H9 (cell line): ENCODE data around the gene LPIN2. TPM values are rescaled to one million over a fixed set of nuclear protein-coding genes. Genes with fewer than 3 reads are reported as not detected.

Experiments
- DNase-seq: peaks from one replicate; pipeline ENCODE4 v3.0.0-alpha.2; 2017
- H2AFZ ChIP-seq: one replicate; pipeline ENCODE4 v1.6.1; 2013; ENCODE audit warnings: mild to moderate bottlenecking, low read length, control low read depth, moderate library complexity
- H2AK5ac ChIP-seq: 2 replicates; pipeline ENCODE4 v1.6.1; 2013; ENCODE audit warnings: low read length, control low read depth, mixed read lengths; ENCODE audit not compliant: insufficient read length
- H2BK120ac ChIP-seq: one replicate; pipeline ENCODE4 v1.6.1; 2013; ENCODE audit warnings: low read depth, mild to moderate bottlenecking, low read length, control low read depth, inconsistent platforms; ENCODE audit not compliant: poor library complexity, severe bottlenecking
- H2BK12ac ChIP-seq: 2 replicates; pipeline ENCODE4 v1.6.1; 2013; ENCODE audit warnings: low read length, control low read depth, mixed read lengths, low read depth; ENCODE audit not compliant: insufficient read length
- H2BK15ac ChIP-seq: 2 replicates; pipeline ENCODE4 v1.6.1; 2013; ENCODE audit warnings: low read depth, low read length, control low read depth
- H2BK20ac ChIP-seq: one replicate; pipeline ENCODE4 v1.6.1; 2013; ENCODE audit warnings: low read depth, mild to moderate bottlenecking, low read length, control low read depth, inconsistent platforms; ENCODE audit not compliant: poor library complexity, severe bottlenecking
- H2BK5ac ChIP-seq: 2 replicates; pipeline ENCODE4 v1.6.1; 2013; ENCODE audit warnings: low read length, control low read depth, mixed read lengths; ENCODE audit not compliant: insufficient read length
- H3K14ac ChIP-seq: 2 replicates; pipeline ENCODE4 v1.6.1; 2013; ENCODE audit warnings: low read length, control low read depth; ENCODE audit not compliant: insufficient read depth
- H3K18ac ChIP-seq: 2 replicates; pipeline ENCODE4 v1.6.1; 2013; ENCODE audit warnings: low read depth, mild to moderate bottlenecking, mixed read lengths, low read length, control low read depth; ENCODE audit not compliant: insufficient read length
- H3K23ac ChIP-seq: 2 replicates; pipeline ENCODE4 v1.6.1; 2013; ENCODE audit warnings: low read length, control low read depth, mixed read lengths, low read depth; ENCODE audit not compliant: insufficient read length
- H3K23me2 ChIP-seq: 2 replicates; pipeline ENCODE4 v1.6.1; 2013; ENCODE audit warnings: low read depth, mild to moderate bottlenecking, mixed read lengths, low read length, control low read depth; ENCODE audit not compliant: insufficient read length, poor library complexity, severe bottlenecking
- H3K27ac ChIP-seq: 2 replicates; pipeline ENCODE4 v1.5.1; 2013; ENCODE audit warnings: low read length, control low read depth, mixed read lengths, low read depth; ENCODE audit not compliant: insufficient read length
- H3K27me3 ChIP-seq: 2 replicates; pipeline ENCODE4 v1.6.1; 2013; ENCODE audit warnings: low read length, control low read depth, inconsistent platforms; ENCODE audit not compliant: insufficient read depth
- H3K4ac ChIP-seq: 2 replicates; pipeline ENCODE4 v1.6.1; 2013; ENCODE audit warnings: low read depth, mild to moderate bottlenecking, control low read depth, inconsistent platforms, low read length, moderate library complexity
- H3K4me1 ChIP-seq: 2 replicates; pipeline ENCODE4 v1.6.1; 2013; ENCODE audit warnings: low read length, control low read depth, inconsistent platforms; ENCODE audit not compliant: insufficient read depth
- H3K4me2 ChIP-seq: 2 replicates; pipeline ENCODE4 v1.6.1; 2013; ENCODE audit warnings: low read length, control low read depth, mixed read lengths; ENCODE audit not compliant: insufficient read length, insufficient read depth
- H3K56ac ChIP-seq: 2 replicates; pipeline ENCODE4 v1.6.1; 2013; ENCODE audit warnings: low read depth, mild to moderate bottlenecking, mixed read lengths, low read length, control low read depth; ENCODE audit not compliant: insufficient read length
- H3K79me1 ChIP-seq: 2 replicates; pipeline ENCODE4 v1.6.1; 2013; ENCODE audit warnings: low read depth, mild to moderate bottlenecking, moderate library complexity, low read length, control low read depth, inconsistent platforms; ENCODE audit not compliant: insufficient read depth, poor library complexity, severe bottlenecking
- H3K79me2 ChIP-seq: 2 replicates; pipeline ENCODE4 v1.6.1; 2013; ENCODE audit warnings: low read length, control low read depth, inconsistent platforms; ENCODE audit not compliant: insufficient read depth
- H3K9ac ChIP-seq: 2 replicates; pipeline ENCODE4 v1.6.1; 2013; ENCODE audit warnings: low read length, control low read depth, mixed read lengths; ENCODE audit not compliant: insufficient read length; ENCODE audit errors: extremely low read depth
- H3K9me3 ChIP-seq: one replicate; pipeline ENCODE4 v1.6.1; 2013; ENCODE audit warnings: low read depth, low read length, inconsistent platforms; ENCODE audit not compliant: control insufficient read depth
- H3T11ph ChIP-seq: one replicate; pipeline ENCODE4 v1.6.1; 2013; ENCODE audit warnings: mild to moderate bottlenecking, low read length, control low read depth, inconsistent platforms
- H4K20me1 ChIP-seq: one replicate; pipeline ENCODE4 v1.6.1; 2013; ENCODE audit not compliant: control insufficient read depth, insufficient read length, insufficient read depth
- H4K5ac ChIP-seq: 2 replicates; pipeline ENCODE4 v1.6.1; 2013; ENCODE audit warnings: low read depth, mild to moderate bottlenecking, mixed read lengths, low read length, control low read depth; ENCODE audit not compliant: insufficient read length
- H4K8ac ChIP-seq: replicated peaks from 2 replicates; pipeline ENCODE4 v1.6.1; 2013; ENCODE audit warnings: low read length, control low read depth, mixed read lengths, low read depth; ENCODE audit not compliant: insufficient read length
- H4K91ac ChIP-seq: 2 replicates; pipeline ENCODE4 v1.6.1; 2013; ENCODE audit warnings: low read depth, mild to moderate bottlenecking, moderate library complexity, mixed read lengths, low read length, control low read depth; ENCODE audit not compliant: insufficient read length
- H3K27ac Mint-ChIP-seq, 3 experiments: 2 replicates in 2 of 3; 3 replicates in 1 of 3; pipeline ENCODE4 v1.8.0; 2020 to 2021; ENCODE audit warnings: mixed read lengths in 3 of 3, mild to moderate bottlenecking in 1 of 3, moderate library complexity in 1 of 3
- H3K27me3 Mint-ChIP-seq: 2 replicates; pipeline ENCODE4 v1.8.0; 2021; ENCODE audit warnings: low read depth, mild to moderate bottlenecking, moderate library complexity, mixed read lengths
- H3K36me3 Mint-ChIP-seq, 3 experiments: 2 replicates in 2 of 3; 3 replicates in 1 of 3; pipeline ENCODE4 v1.8.0; 2020 to 2021; ENCODE audit warnings: low read depth in 3 of 3, mixed read lengths in 3 of 3; ENCODE audit not compliant: insufficient read depth in 1 of 3
- H3K4me1 Mint-ChIP-seq, 2 experiments: 2 replicates each; pipeline ENCODE4 v1.8.0; 2020; ENCODE audit warnings: mixed read lengths in 2 of 2
- H3K4me3 Mint-ChIP-seq, 2 experiments: 2 replicates in 1 of 2; 3 replicates in 1 of 2; pipeline ENCODE4 v1.8.0; 2020 to 2021; ENCODE audit warnings: mild to moderate bottlenecking in 2 of 2, mixed read lengths in 2 of 2, moderate library complexity in 1 of 2
- H3K9me3 Mint-ChIP-seq, 2 experiments: 2 replicates in 1 of 2; 3 replicates in 1 of 2; pipeline ENCODE4 v1.8.0; 2020; ENCODE audit warnings: mild to moderate bottlenecking in 2 of 2, mixed read lengths in 2 of 2, moderate library complexity in 1 of 2
- CTCF ChIP-seq: fragments of 200-600 bp; sonication (generic); conservative IDR thresholded peaks from 3 replicates; pipeline ENCODE4 v1.8.0; 2021; ENCODE audit warnings: antibody characterized with exemption, mild to moderate bottlenecking
- WGBS: extraction: QIAGEN DNeasy Blood & Tissue Kit; methylation state at CpG from one replicate; pipeline ENCODE4 v1.1.7; 2013; ENCODE audit warnings: missing lambda C conversion rate, low lambda C conversion rate, mixed read lengths; ENCODE audit not compliant: insufficient read length; ENCODE audit errors: extremely low coverage; 5-methylcytosine and 5-hydroxymethylcytosine counted together
- total RNA-seq: library from RNA; stranded (reverse); gene quantifications from 2 replicates; pipeline ENCODE4 v1.2.1, GENCODE V29; 2021

LPIN2 gene
- total RNA-seq, 1 experiment from 2014 or later: 9.2 TPM

GRCh38 chr18:2964361-2965010 is 48.5 kb downstream of the LPIN2 start:
- no peak overlapping the region for H3K9ac ChIP-seq
- H3K18ac ChIP-seq: no peak overlapping the region
- no peak overlapping the region for H3K56ac ChIP-seq
- H3K23me2 ChIP-seq: no peaks in the 10 kb centered on the region
- Mint-ChIP-seq H3K27me3 (no peaks in the 10 kb centered on the region), H3K4me1 (peaks cover 22 to 25% of the 10 kb centered on the region in 2 experiments), H3K9me3 (no peaks in the 10 kb centered on the region), H3K27ac (no peak overlapping the region), H3K4me3 (no peak overlapping the region), H3K36me3 (peaks cover 0 to 7% (median 3%) of the 10 kb centered on the region in 3 experiments; a peak in 2 of 7 replicates)
- no peak overlapping the region for H2AK5ac ChIP-seq
- H3K4me2 ChIP-seq: no peak overlapping the region
- no peaks in the 10 kb centered on the region for H3K79me1 ChIP-seq
- no peaks in the 10 kb centered on the region for H4K20me1 ChIP-seq
- H3K9me3 ChIP-seq: no peaks in the 10 kb centered on the region
- 0 out of 2 replicates have a peak, but pooled peaks cover 3% of the 10 kb centered on the region for H3K4me1 ChIP-seq
- H3K4ac ChIP-seq: no peak overlapping the region
- no peak overlapping the region for H2BK15ac ChIP-seq
- no peak overlapping the region for H4K5ac ChIP-seq
- no CpG with 5 or more reads among the region's 8 CpGs for WGBS
- no peak overlapping the region for H2BK5ac ChIP-seq
- no peak overlapping the region for H2BK12ac ChIP-seq
- no peak overlapping the region for H2BK120ac ChIP-seq
- no peaks in the 10 kb centered on the region for H3K27me3 ChIP-seq
- H3K27ac ChIP-seq: no peak overlapping the region
- no peaks in the 10 kb centered on the region for H3K79me2 ChIP-seq
- H3K23ac ChIP-seq: no peak overlapping the region
- H3K14ac ChIP-seq: no peak overlapping the region
- no peak overlapping the region for H4K91ac ChIP-seq
- TF ChIP-seq CTCF: no peak
- H3T11ph ChIP-seq: no peak overlapping the region
- no peak overlapping the region for H2AFZ ChIP-seq
- H2BK20ac ChIP-seq: no peak overlapping the region
- no peak overlapping the region for H4K8ac ChIP-seq
- no peak for DNase-seq

Other genes with a start within 250 kb of the LPIN2 start
- 20.0 and 21.3 TPM in 2 replicates for gene EMILIN2, start 166.1 kb downstream of the LPIN2 start, total RNA-seq
- gene MYOM1, start 206.8 kb upstream of the LPIN2 start, total RNA-seq: 0.17 and 0.20 TPM in 2 replicates
- gene MYL12A, start 234.7 kb upstream of the LPIN2 start, total RNA-seq: 279 and 284 TPM in 2 replicates
- gene MYL12B, start 249.0 kb upstream of the LPIN2 start, total RNA-seq: 166 and 180 TPM in 2 replicates